Spleen (tissue), 11 donors: ENCODE measurements around the gene ZNF805. TPM values are rescaled to one million over a fixed set of nuclear protein-coding genes. Genes with fewer than 3 reads are reported as not detected.
"Not testable (repeated sequence)": the region's sequence is repeated elsewhere in the genome, so short reads cannot be mapped to it uniquely, and the experiment has no call there.

Source experiments
- DNase-seq: peaks from one replicate; pipeline ENCODE4 v3.0.0-alpha.2; 2020
- H3K27ac ChIP-seq, 8 donors: fragments of 200-600 bp; sonication (generic) in 7 of 8; 1 replicate in 4 of 8; 2 replicates in 4 of 8; pipeline versions ENCODE4 v1.5.0 to v1.8.0; 2016 to 2021; ENCODE audit warnings: inconsistent platforms in 4 of 8, mild to moderate bottlenecking in 4 of 8, moderate library complexity in 1 of 8
- H3K27me3 ChIP-seq, 7 donors: fragments of 200-600 bp; sonication (generic) in 6 of 7; replicated peaks in 1 of 7; 1 replicate in 4 of 7; 2 replicates in 3 of 7; pipeline versions ENCODE4 v1.5.0 to v1.8.0; 2016 to 2021; ENCODE audit warnings: inconsistent platforms in 3 of 7, mild to moderate bottlenecking in 1 of 7
- H3K36me3 ChIP-seq, 6 donors: fragments of 200-600 bp; sonication (generic) in 5 of 6; 1 replicate in 4 of 6; 2 replicates in 2 of 6; pipeline versions ENCODE4 v1.5.0 to v1.8.0; 2016 to 2021; ENCODE audit warnings: inconsistent platforms in 2 of 6
- H3K4me1 ChIP-seq, 6 donors: fragments of 200-600 bp; sonication (generic) in 5 of 6; 1 replicate in 3 of 6; 2 replicates in 3 of 6; pipeline versions ENCODE4 v1.5.0 to v1.8.0; 2016 to 2021; ENCODE audit warnings: inconsistent platforms in 3 of 6
- H3K4me3 ChIP-seq, 8 donors: fragments of 200-600 bp; sonication (generic) in 7 of 8; 1 replicate in 4 of 8; 2 replicates in 4 of 8; pipeline versions ENCODE4 v1.5.0 to v1.8.0; 2016 to 2021; ENCODE audit warnings: inconsistent platforms in 4 of 8, mild to moderate bottlenecking in 4 of 8, moderate library complexity in 2 of 8
- H3K9me3 ChIP-seq, 8 donors: fragments of 200-600 bp; sonication (generic) in 7 of 8; 1 replicate in 4 of 8; 2 replicates in 4 of 8; pipeline versions ENCODE4 v1.5.0 to v1.8.0; 2016 to 2021; ENCODE audit warnings: inconsistent platforms in 4 of 8
- CTCF ChIP-seq, 11 experiments: fragments of 200-600 bp in 7 of 11; fragments of 450-650 bp in 4 of 11; sonication (generic) in 4 of 11; IDR thresholded peaks in 8 of 11; conservative IDR thresholded peaks in 3 of 11; 1 replicate in 7 of 11; 2 replicates in 4 of 11; pipeline versions ENCODE4 v1.4.0 to v1.8.0; 2016 to 2021; ENCODE audit warnings: antibody characterized with exemption in 11 of 11, inconsistent platforms in 4 of 11, mild to moderate bottlenecking in 1 of 11
- POLR2A ChIP-seq, 3 donors: fragments of 450-650 bp; IDR thresholded peaks; one replicate each; pipeline ENCODE4 v1.5.1; 2017; ENCODE audit warnings: antibody characterized with exemption in 3 of 3, mild to moderate bottlenecking in 1 of 3
- POLR2AphosphoS5 ChIP-seq, 3 donors: sonication (generic); formaldehyde crosslinking; IDR thresholded peaks; one replicate each; pipeline ENCODE4 v1.5.1; 2017; ENCODE audit warnings: antibody characterized with exemption in 3 of 3
- WGBS, 5 donors: extraction: QIAGEN DNeasy Blood & Tissue Kit in 3 of 5; methylation state at CpG; one replicate each; pipeline versions ENCODE4 v1.1.5 to v1.1.7; 2013 to 2018; 5-methylcytosine and 5-hydroxymethylcytosine counted together
- intact Hi-C: fragments of 100-400 bp; cut with DNase I; formaldehyde crosslinking; loops from one replicate; pipeline ENCODE4 v1.15.0; 2023; ENCODE audit warnings: low total_unique reads
- polyA plus RNA-seq, 3 donors: library from polyadenylated mRNA; stranded (reverse); fragments of 200-250 nt; gene quantifications; one replicate each; pipeline ENCODE4 v1.2.1, GENCODE V29; 2013
- total RNA-seq, 7 donors: library from RNA; depleted of rRNA in 3 of 7; stranded (reverse); fragments of >200 nt in 3 of 7; fragmentation: NEBNext Ultra II Directional in 4 of 7; extraction: Animal tissue kit (Norgen Biotek cat#: 25700) in 4 of 7; gene quantifications; one replicate each; pipeline versions ENCODE4 v1.1.0 to v1.2.1, GENCODE V29; 2016 to 2021
- donor health status: healthy with polysubstance abuse.
- donor health status: DM: no; HTN: no; CAD: no; lungs with moderate emphysema.
- donor health status: DM: no; HTN: no; CAD: no.
- donor health status: Bipolar disorder and iron deficiency.
- donor health status: healthy.
- donor health status: DM: no; HTN: no; CAD: no.
- donor health status: DM: yes; HTN: yes; CAD: no.

ZNF805 gene
- total and polyA plus RNA-seq, 10 donors, result 0.22 to 27.7 (median 17.3) TPM

GRCh38 chr19:57192993-57193392 lies 47.4 kb upstream of the ZNF805 start:
- TF ChIP-seq POLR2AphosphoS5 (IDR thresholded peaks at IDR 0.05) (no peak), POLR2A (IDR thresholded peaks at IDR 0.05) (no peak), CTCF (IDR thresholded peaks at IDR 0.05 in 8 of 11, conservative IDR thresholded peaks at IDR 0.05 in 3 of 11) (no peak)
- no peak for DNase-seq
- 87 to 96% (median 90%) methylated on average over 5 of the region's 5 CpGs for WGBS, 5 donors
- intact Hi-C loops, result no loop called here
- Histone ChIP-seq H3K27ac (no peak overlapping the region), H3K27me3 (no peaks in the 10 kb centered on the region), H3K4me3 (peak overlapping the region in 5 of 8 donors; percentile 82 to 100 (median 96)), H3K4me1 (peaks cover 14 to 35% (median 29%) of the 10 kb centered on the region in 6 donors), H3K9me3 (peaks cover 0 to 30% (median 12%) of the 10 kb centered on the region in 8 donors), H3K36me3 (peaks cover 0 to 55% (median 44%) of the 10 kb centered on the region in 6 donors)

GRCh38 chr19:57197874-57198273 lies 42.6 kb upstream of the ZNF805 start:
- H3K27me3 ChIP-seq, H3K9me3 ChIP-seq, H3K27ac ChIP-seq, DNase-seq, H3K4me3 ChIP-seq, intact Hi-C loops: not testable (repeated sequence)
- peaks cover 6 to 23% (median 12%) of the 10 kb centered on the region in 6 donors for H3K4me1 ChIP-seq
- 95 to 99% (median 96%) methylated on average over 6 of the region's 6 CpGs for WGBS, 5 donors
- H3K36me3 ChIP-seq, result peaks cover 3 to 100% (median 70%) of the 10 kb centered on the region in 6 donors

- Histone ChIP-seq H3K4me3 (no peak overlapping the region), H3K4me1 (peaks cover 0 to 21% (median 0%) of the 10 kb centered on the region in 6 donors), H3K36me3 (peaks cover 3 to 98% (median 58%) of the 10 kb centered on the region in 6 donors), H3K27ac (no peak overlapping the region), H3K9me3 (peaks cover 0 to 12% (median 0%) of the 10 kb centered on the region in 8 donors), H3K27me3 (no peaks in the 10 kb centered on the region)
- intact Hi-C loops, result no loop called here
- no peak for DNase-seq
- WGBS, 5 donors, result 89 to 92% (median 90%) methylated on average over 5 of the region's 5 CpGs
- TF ChIP-seq CTCF (IDR thresholded peaks at IDR 0.05 in 8 of 11, conservative IDR thresholded peaks at IDR 0.05 in 3 of 11) (no peak), POLR2A (IDR thresholded peaks at IDR 0.05) (no peak), POLR2AphosphoS5 (IDR thresholded peaks at IDR 0.05) (no peak)
Observed at GRCh38 chr19:57202160-57202559, 38.3 kb upstream of the ZNF805 start.

- Histone ChIP-seq H3K36me3 (peaks cover 0 to 97% (median 72%) of the 10 kb centered on the region in 6 donors), H3K4me1 (no peaks in the 10 kb centered on the region), H3K4me3 (no peak overlapping the region), H3K9me3 (peaks cover 0 to 49% (median 27%) of the 10 kb centered on the region in 8 donors), H3K27me3 (no peaks in the 10 kb centered on the region), H3K27ac (peak overlapping the region in 1 of 8 donors; percentile 37)
- intact Hi-C loops, result no loop called here
- DNase-seq, result no peak
- TF ChIP-seq POLR2A (IDR thresholded peaks at IDR 0.05) (no peak), CTCF (IDR thresholded peaks at IDR 0.05 in 8 of 11, conservative IDR thresholded peaks at IDR 0.05 in 3 of 11) (no peak), POLR2AphosphoS5 (IDR thresholded peaks at IDR 0.05) (no peak)
- 81 to 92% (median 83%) methylated on average over 4 of the region's 4 CpGs for WGBS, 5 donors
Observed at GRCh38 chr19:57210381-57210780, 30.1 kb upstream of the ZNF805 start.

- no peak for DNase-seq
- peaks cover 0 to 60% (median 27%) of the 10 kb centered on the region in 8 donors for H3K9me3 ChIP-seq
- 94 to 97% (median 94%) methylated on average over 7 of the region's 7 CpGs for WGBS, 5 donors
- TF ChIP-seq POLR2AphosphoS5 (IDR thresholded peaks at IDR 0.05) (no peak), POLR2A (IDR thresholded peaks at IDR 0.05) (no peak), CTCF (IDR thresholded peaks at IDR 0.05 in 8 of 11, conservative IDR thresholded peaks at IDR 0.05 in 3 of 11) (no peak)
- no peaks in the 10 kb centered on the region for H3K4me1 ChIP-seq
- no peak overlapping the region for H3K27ac ChIP-seq
- peaks cover 0 to 97% (median 65%) of the 10 kb centered on the region in 6 donors for H3K36me3 ChIP-seq
- H3K27me3 ChIP-seq, result no peaks in the 10 kb centered on the region
- intact Hi-C loops, result no loop called here
- no peak overlapping the region for H3K4me3 ChIP-seq
Observed at GRCh38 chr19:57212109-57212508, 28.3 kb upstream of the ZNF805 start.
